Body of pancreas (tissue), 4 donors: ENCODE measurements around the gene GALNT9. TPM values are rescaled to one million over a fixed set of nuclear protein-coding genes. Genes with fewer than 3 reads are reported as not detected.

Source experiments
- ATAC-seq: fragments of 150-250 bp; one replicate; pipeline ENCODE4 v1.9.1; 2016
- DNase-seq, 4 donors: peaks; one replicate each; pipeline ENCODE4 v3.0.0-alpha.2; 2019
- H3K27ac ChIP-seq, 4 donors: fragments of 200-600 bp; sonication (generic); 1 replicate in 3 of 4; 2 replicates in 1 of 4; pipeline versions ENCODE4 v1.5.1 to v1.6.1; 2016 to 2019; ENCODE audit warnings: mild to moderate bottlenecking in 1 of 4, mixed read lengths in 1 of 4, moderate library complexity in 1 of 4
- H3K27me3 ChIP-seq, 2 donors: fragments of 200-600 bp; sonication (generic); one replicate each; pipeline ENCODE4 v1.6.0; 2016; ENCODE audit warnings: mild to moderate bottlenecking in 1 of 2
- H3K36me3 ChIP-seq, 2 donors: fragments of 200-600 bp; sonication (generic); replicated peaks in 1 of 2; 2 replicates each; pipeline ENCODE4 v1.5.1; 2016; ENCODE audit warnings: low read depth in 2 of 2; ENCODE audit not compliant: insufficient read depth in 1 of 2
- H3K4me1 ChIP-seq: fragments of 200-600 bp; sonication (generic); one replicate; pipeline ENCODE4 v1.6.0; 2016
- H3K4me3 ChIP-seq, 2 donors: fragments of 200-600 bp; sonication (generic); 1 replicate in 1 of 2; 2 replicates in 1 of 2; pipeline ENCODE4 v1.5.1; 2016 to 2019
- H3K9me3 ChIP-seq, 3 donors: fragments of 200-600 bp; sonication (generic); 1 replicate in 2 of 3; 2 replicates in 1 of 3; pipeline ENCODE4 v1.5.1; 2016
- POLR2A ChIP-seq, 3 donors: fragments of 450-650 bp; IDR thresholded peaks; one replicate each; pipeline ENCODE4 v1.6.1; 2016; ENCODE audit warnings: antibody characterized with exemption in 3 of 3, mild to moderate bottlenecking in 2 of 3
- WGBS, 2 donors: methylation state at CpG; one replicate each; pipeline ENCODE4 v1.1.5; 2017; 5-methylcytosine and 5-hydroxymethylcytosine counted together
- intact Hi-C: fragments of 100-400 bp; cut with DNase I; formaldehyde crosslinking; loops from one replicate; pipeline ENCODE4 v1.15.1; 2023
- total RNA-seq, 2 donors: library from RNA; depleted of rRNA; stranded (reverse); fragments of >200 nt; gene quantifications; one replicate each; pipeline ENCODE4 v1.1.0, GENCODE V29; 2016
- TF ChIP-seq, protein P1 (sequence below), 7 experiments: fragments of 450-650 bp in 4 of 7; fragments of 200-600 bp in 3 of 7; sonication (generic) in 3 of 7; IDR thresholded peaks; one replicate each; pipeline ENCODE4 v1.5.1; 2016 to 2019; ENCODE audit warnings: antibody characterized with exemption in 7 of 7

The GALNT9 gene
- total RNA-seq, 2 donors from 2014 or later, result not detected

DNA sequence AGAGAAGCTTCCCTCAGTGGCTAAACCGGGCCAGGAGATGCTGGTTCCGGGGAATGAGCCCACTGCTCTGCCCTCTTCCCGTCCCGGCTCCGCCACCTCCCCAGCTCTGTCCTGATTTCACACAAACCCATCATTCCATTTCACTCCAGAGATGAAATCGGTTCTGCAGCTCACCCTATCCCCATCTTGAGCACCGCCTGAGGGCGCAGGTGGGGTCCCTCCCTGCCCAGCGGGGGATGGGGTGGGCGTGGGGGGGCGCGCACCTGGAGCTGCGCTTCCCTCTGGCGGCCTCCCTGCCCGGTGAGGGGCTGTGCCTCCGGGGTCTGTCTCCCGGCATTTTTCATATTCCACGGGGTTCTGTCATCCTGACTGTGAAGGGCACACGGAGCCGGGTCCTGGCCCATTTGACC is 140.5 kb downstream of the GALNT9 start:
- TF ChIP-seq POLR2A (IDR thresholded peaks at IDR 0.05), result no peak
- TF ChIP-seq, protein P1, sequence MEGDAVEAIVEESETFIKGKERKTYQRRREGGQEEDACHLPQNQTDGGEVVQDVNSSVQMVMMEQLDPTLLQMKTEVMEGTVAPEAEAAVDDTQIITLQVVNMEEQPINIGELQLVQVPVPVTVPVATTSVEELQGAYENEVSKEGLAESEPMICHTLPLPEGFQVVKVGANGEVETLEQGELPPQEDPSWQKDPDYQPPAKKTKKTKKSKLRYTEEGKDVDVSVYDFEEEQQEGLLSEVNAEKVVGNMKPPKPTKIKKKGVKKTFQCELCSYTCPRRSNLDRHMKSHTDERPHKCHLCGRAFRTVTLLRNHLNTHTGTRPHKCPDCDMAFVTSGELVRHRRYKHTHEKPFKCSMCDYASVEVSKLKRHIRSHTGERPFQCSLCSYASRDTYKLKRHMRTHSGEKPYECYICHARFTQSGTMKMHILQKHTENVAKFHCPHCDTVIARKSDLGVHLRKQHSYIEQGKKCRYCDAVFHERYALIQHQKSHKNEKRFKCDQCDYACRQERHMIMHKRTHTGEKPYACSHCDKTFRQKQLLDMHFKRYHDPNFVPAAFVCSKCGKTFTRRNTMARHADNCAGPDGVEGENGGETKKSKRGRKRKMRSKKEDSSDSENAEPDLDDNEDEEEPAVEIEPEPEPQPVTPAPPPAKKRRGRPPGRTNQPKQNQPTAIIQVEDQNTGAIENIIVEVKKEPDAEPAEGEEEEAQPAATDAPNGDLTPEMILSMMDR (IDR thresholded peaks at IDR 0.05), result no peak
- no peaks in the 10 kb centered on the region for H3K36me3 ChIP-seq
- no peak for DNase-seq

DNA sequence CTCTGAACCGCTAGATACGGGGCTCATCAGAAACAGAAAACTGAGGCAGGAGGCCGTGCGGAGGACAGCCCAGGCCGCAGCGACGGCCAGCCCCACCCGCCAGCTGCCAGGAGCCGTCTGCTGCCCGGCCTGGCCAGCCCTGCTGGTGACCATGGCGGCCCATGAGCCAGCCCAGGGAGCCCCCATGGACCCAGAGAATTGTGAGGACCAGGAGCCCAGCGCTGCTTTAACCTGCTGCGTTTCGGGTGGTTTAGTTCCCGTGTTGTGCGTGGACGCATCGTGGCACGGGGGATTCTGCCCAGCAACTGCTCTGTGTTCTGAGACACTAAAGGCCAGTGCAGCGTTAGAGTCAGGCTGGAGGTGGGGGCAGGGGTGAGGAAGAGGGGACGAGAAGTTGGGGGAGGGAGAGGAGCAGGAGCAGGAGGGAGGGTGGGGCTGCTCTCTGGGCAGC is 140.9 kb downstream of the GALNT9 start:
- H3K4me1 ChIP-seq, result peaks cover 17% of the 10 kb centered on the region
- DNase-seq (no peak), ATAC-seq (no peak)
- no peak overlapping the region for H3K27ac ChIP-seq
- H3K27me3 ChIP-seq, result no peaks in the 10 kb centered on the region
- 25 to 79% methylated on average over 2 to 21 of the region's 21 CpGs for WGBS, 2 donors
- TF ChIP-seq POLR2A (IDR thresholded peaks at IDR 0.05), result no peak
- TF ChIP-seq, protein P1 (IDR thresholded peaks at IDR 0.05), result no peak
- peaks cover 0 to under 1% (median 0%) of the 10 kb centered on the region in 3 donors for H3K9me3 ChIP-seq
- H3K36me3 ChIP-seq, result no peaks in the 10 kb centered on the region
- intact Hi-C loops, result no loop called here
- H3K4me3 ChIP-seq, result no peak overlapping the region

More for the DNA sequence above, 140.5 kb downstream of the GALNT9 start:
- intact Hi-C loops, result no loop called here
- H3K4me1 ChIP-seq, result peaks cover 17% of the 10 kb centered on the region
- no peak for ATAC-seq
- WGBS, 2 donors, result 15 to 54% methylated on average over 5 to 20 of the region's 20 CpGs
- H3K4me3 ChIP-seq, result no peak overlapping the region
- no peaks in the 10 kb centered on the region for H3K27me3 ChIP-seq
- H3K9me3 ChIP-seq, result peaks cover 0 to 5% (median 0%) of the 10 kb centered on the region in 3 donors
- peak overlapping the region in 2 of 4 donors; percentile 40 to 68 for H3K27ac ChIP-seq

DNA sequence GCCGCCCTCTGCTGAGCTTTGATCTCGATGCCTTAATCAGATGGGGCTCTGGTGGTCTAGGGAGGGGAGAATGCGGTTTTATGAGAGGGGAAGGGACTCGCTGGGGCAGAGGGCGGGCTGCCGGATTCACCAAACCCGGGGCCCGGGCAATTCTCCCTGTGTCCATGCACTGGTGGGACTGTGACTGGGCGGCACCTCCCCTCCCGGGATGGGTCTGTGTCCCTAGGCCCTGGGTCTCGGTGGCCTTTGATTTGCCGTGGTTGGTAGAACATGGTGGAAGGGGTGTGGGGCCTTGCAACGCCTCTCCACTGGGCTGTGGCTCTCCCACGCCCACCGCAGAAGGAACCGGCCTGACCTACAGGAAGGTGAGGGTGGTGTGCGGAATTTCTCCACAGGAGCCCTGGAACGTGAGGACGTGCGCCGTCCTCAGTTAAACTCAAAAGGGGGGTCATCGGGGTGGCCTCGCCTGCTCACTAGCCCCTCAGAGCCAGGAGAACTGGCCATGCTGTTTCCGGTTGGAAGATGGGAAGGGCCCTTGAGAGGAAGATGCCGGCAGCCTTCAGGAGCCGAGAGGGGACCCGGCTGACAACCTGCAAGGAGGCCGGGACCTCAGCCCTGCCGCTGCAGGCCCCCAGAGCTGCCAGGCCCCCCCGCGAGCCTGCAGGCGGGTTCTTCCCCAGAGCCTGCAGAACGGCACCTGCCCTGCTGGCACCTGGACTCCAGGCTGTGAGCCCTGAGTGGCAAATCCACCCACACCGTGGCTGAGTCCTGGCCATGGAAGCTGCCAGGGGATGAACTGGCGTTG is 141.5 kb downstream of the GALNT9 start:
- Histone ChIP-seq H3K27ac (no peak overlapping the region), H3K4me1 (peaks cover 17% of the 10 kb centered on the region), H3K36me3 (no peaks in the 10 kb centered on the region), H3K4me3 (no peak overlapping the region), H3K27me3 (no peaks in the 10 kb centered on the region), H3K9me3 (no peaks in the 10 kb centered on the region)
- TF ChIP-seq, protein P1 (IDR thresholded peaks at IDR 0.05), result no peak
- TF ChIP-seq POLR2A (IDR thresholded peaks at IDR 0.05), result no peak
- ATAC-seq (no peak), DNase-seq (no peak)
- 86 to 90% methylated on average over 17 to 33 of the region's 35 CpGs for WGBS, 2 donors
- intact Hi-C loops, result no loop called here

DNA sequence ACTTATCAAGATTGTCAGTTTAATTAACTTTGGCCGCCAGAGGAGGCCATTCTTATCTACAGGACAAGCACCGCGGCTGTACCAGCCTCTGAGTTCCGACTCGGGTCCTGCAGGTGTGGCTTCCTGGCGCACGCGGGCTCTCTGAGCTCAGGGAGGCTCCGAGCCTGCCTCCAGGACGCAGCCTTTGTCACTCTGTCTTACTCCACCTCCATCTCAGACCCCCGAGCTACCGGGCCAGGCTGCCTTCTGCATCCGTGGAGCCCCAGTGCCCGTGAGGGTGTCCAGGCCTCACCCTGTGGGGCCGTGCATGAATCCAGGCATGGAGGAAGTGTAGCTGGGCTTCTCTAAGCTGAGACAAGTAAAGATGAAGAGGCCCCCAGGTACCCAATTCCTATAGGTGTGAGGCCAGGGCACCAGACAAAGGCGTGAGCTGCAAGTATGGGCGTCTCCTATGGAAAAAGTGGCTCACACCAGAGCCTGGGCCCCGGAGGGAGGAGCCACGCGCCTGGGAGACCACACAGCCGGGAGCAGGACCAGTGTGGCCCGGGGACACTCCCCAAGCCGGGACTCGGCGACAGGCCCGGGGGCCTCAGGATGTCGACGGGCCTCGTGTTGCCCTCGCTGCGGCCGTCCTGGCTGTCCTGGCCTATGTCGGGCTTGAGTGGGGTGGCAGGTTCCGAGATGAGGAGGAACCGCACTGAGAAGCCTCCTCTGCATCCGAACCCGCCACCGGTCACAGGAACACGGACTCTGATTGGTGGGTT is 142.3 kb downstream of the GALNT9 start:
- Histone ChIP-seq H3K4me3 (no peak overlapping the region), H3K27me3 (no peaks in the 10 kb centered on the region), H3K4me1 (peaks cover 17% of the 10 kb centered on the region), H3K36me3 (no peaks in the 10 kb centered on the region), H3K9me3 (no peaks in the 10 kb centered on the region), H3K27ac (no peak overlapping the region)
- intact Hi-C loops, result no loop called here
- no peak for TF ChIP-seq POLR2A (IDR thresholded peaks at IDR 0.05)
- TF ChIP-seq, protein P1 (IDR thresholded peaks at IDR 0.05), result no peak
- no peak for ATAC-seq
- no peak for DNase-seq
- 59 to 70% methylated on average over 18 to 30 of the region's 39 CpGs for WGBS, 2 donors
